ENCODE data around the gene HLA-DRB5. TPM values are rescaled to one million over a fixed set of nuclear protein-coding genes. Genes with fewer than 3 reads are reported as not detected.
"Not testable (repeated sequence)": the region's sequence is repeated elsewhere in the genome, so short reads cannot be mapped to it uniquely, and the experiment has no call there.

Gene HLA-DRB5
- total RNA-seq, 4 donors from 2014 or later, result 0.76 to 171 (median 107) TPM; not detected in 1

GRCh38 chr6:32539839-32540238 is 9.8 kb upstream of the HLA-DRB5 start:
- H3K4me1 ChIP-seq, result no peaks in the 10 kb centered on the region
- H3K27me3 ChIP-seq, result no peaks in the 10 kb centered on the region
- DNase-seq, result no peak
- no peaks in the 10 kb centered on the region for H3K36me3 ChIP-seq
- TF ChIP-seq POLR2A (IDR thresholded peaks at IDR 0.05), result no peak
- TF ChIP-seq CTCF (IDR thresholded peaks at IDR 0.05), result no peak
- H3K27ac ChIP-seq, result no peak overlapping the region
- intact Hi-C loops (cut with DNase I; ENCODE audit: low total_unique reads), result no loop called here
- H3K4me3 ChIP-seq, result no peak overlapping the region
- no peaks in the 10 kb centered on the region for H3K9me3 ChIP-seq

- H3K4me1 ChIP-seq; H3K4me3 ChIP-seq; H3K27ac ChIP-seq; H3K9me3 ChIP-seq; intact Hi-C loops (cut with DNase I; ENCODE audit: low total_unique reads); DNase-seq; H3K36me3 ChIP-seq; H3K27me3 ChIP-seq: not testable (repeated sequence)
Measured at GRCh38 chr6:32530431-32530793, 325 bp upstream of the HLA-DRB5 start.

GRCh38 chr6:32522302-32523047 is 7.6 kb downstream of the HLA-DRB5 start:
- no peak overlapping the region for H3K4me3 ChIP-seq
- H3K27me3 ChIP-seq, result no peaks in the 10 kb centered on the region
- intact Hi-C loops (cut with DNase I; ENCODE audit: low total_unique reads), result no loop called here

GRCh38 chr6:32519910-32520258 is 10.2 kb downstream of the HLA-DRB5 start:
- Histone ChIP-seq H3K9me3 (no peaks in the 10 kb centered on the region), H3K4me3 (no peak overlapping the region), H3K27me3 (no peaks in the 10 kb centered on the region), H3K4me1 (no peaks in the 10 kb centered on the region), H3K27ac (no peak overlapping the region), H3K36me3 (no peaks in the 10 kb centered on the region)
- no peak for DNase-seq
- intact Hi-C loops (cut with DNase I; ENCODE audit: low total_unique reads), result no loop called here
- TF ChIP-seq CTCF (IDR thresholded peaks at IDR 0.05) (no peak), POLR2A (IDR thresholded peaks at IDR 0.05) (no peak)

More at GRCh38 chr6:32522302-32523047, 7.6 kb downstream of the HLA-DRB5 start:
- TF ChIP-seq POLR2A (IDR thresholded peaks at IDR 0.05), result no peak
- TF ChIP-seq CTCF (IDR thresholded peaks at IDR 0.05), result no peak
- no peak overlapping the region for H3K27ac ChIP-seq
- H3K4me1 ChIP-seq, result no peaks in the 10 kb centered on the region
- DNase-seq, result no peak
- no peaks in the 10 kb centered on the region for H3K36me3 ChIP-seq
- no peaks in the 10 kb centered on the region for H3K9me3 ChIP-seq

- no peak for DNase-seq
- Histone ChIP-seq H3K9me3 (no peaks in the 10 kb centered on the region), H3K4me1 (no peaks in the 10 kb centered on the region), H3K27ac (no peak overlapping the region), H3K4me3 (no peak overlapping the region), H3K27me3 (no peaks in the 10 kb centered on the region), H3K36me3 (no peaks in the 10 kb centered on the region)
- no peak for TF ChIP-seq CTCF (IDR thresholded peaks at IDR 0.05)
- TF ChIP-seq POLR2A (IDR thresholded peaks at IDR 0.05), result no peak
- intact Hi-C loops (cut with DNase I; ENCODE audit: low total_unique reads), result no loop called here
Measured at GRCh38 chr6:32519118-32519909, 10.8 kb downstream of the HLA-DRB5 start.

All from uterus (tissue), 4 donors.